H1 (cell line): ENCODE measurements around the gene SDC4. TPM values are rescaled to one million over a fixed set of nuclear protein-coding genes. Genes with fewer than 3 reads are reported as not detected.

Source experiments
- BACH1 ChIP-seq: IDR thresholded peaks from 2 replicates; pipeline ENCODE4 v1.6.1; 2012; ENCODE audit warnings: low read length, improper control_type of control experiment
- CHD1 ChIP-seq: IDR thresholded peaks from 2 replicates; pipeline ENCODE4 v1.6.1; 2012; ENCODE audit warnings: low read depth, low read length, improper control_type of control experiment
- CHD2 ChIP-seq: IDR thresholded peaks from 2 replicates; pipeline ENCODE4 v1.6.1; 2012; ENCODE audit warnings: low read length, improper control_type of control experiment
- CREB1 ChIP-seq: IDR thresholded peaks from 2 replicates; pipeline ENCODE4 v1.6.1; 2012; ENCODE audit warnings: inconsistent platforms
- GABPA ChIP-seq: IDR thresholded peaks from 2 replicates; pipeline ENCODE4 v1.6.1; 2011; ENCODE audit warnings: mild to moderate bottlenecking, low read length, moderate library complexity, borderline replicate concordance; ENCODE audit not compliant: insufficient read depth
- JUN ChIP-seq: IDR thresholded peaks from 2 replicates; pipeline ENCODE4 v1.6.1; 2011; ENCODE audit warnings: low read depth, mild to moderate bottlenecking, improper control_type of control experiment, low read length
- MAFK ChIP-seq: IDR thresholded peaks from 2 replicates; pipeline ENCODE4 v1.6.1; 2012; ENCODE audit warnings: low read depth, mild to moderate bottlenecking, improper control_type of control experiment, low read length
- polyA plus RNA-seq, 7 experiments: library from polyadenylated mRNA; depleted of rRNA in 3 of 7; stranded (reverse) in 5 of 7; unstranded in 2 of 7; fragments of >200 nt in 5 of 7; fragments of 200-250 nt in 2 of 7; gene quantifications; 1 replicate in 5 of 7; 2 replicates in 1 of 7; 4 replicates in 1 of 7; pipeline versions ENCODE4 v1.2.1 to v1.2.3, GENCODE V29; 2011 to 2013; ENCODE audit warnings: missing spikeins in 2 of 7, mixed read lengths in 2 of 7
- total RNA-seq: library from RNA; stranded (reverse); fragmentation: NEBNext Ultra II Directional; extraction: Animal tissue kit (Norgen Biotek cat#: 25700); gene quantifications from 2 replicates; pipeline ENCODE4 v1.2.1, GENCODE V29; 2021
- TF ChIP-seq, protein P1 (sequence below): fragments of 300-600 bp; sonication (generic); IDR thresholded peaks from 2 replicates; pipeline ENCODE4 v1.7.1; 2012; ENCODE audit warnings: low read length, moderate library complexity, mild to moderate bottlenecking, inconsistent platforms; ENCODE audit not compliant: insufficient replicate concordance
- TF ChIP-seq, protein P2 (sequence below): IDR thresholded peaks from 2 replicates; pipeline ENCODE4 v1.6.1; 2012; ENCODE audit warnings: inconsistent platforms

Gene SDC4
- total and polyA plus RNA-seq, 2 of the 8 experiments (the other 6 are each of a cell fraction or from before 2014, with no cell fraction given), result 34.6 to 60.2 TPM

DNA sequence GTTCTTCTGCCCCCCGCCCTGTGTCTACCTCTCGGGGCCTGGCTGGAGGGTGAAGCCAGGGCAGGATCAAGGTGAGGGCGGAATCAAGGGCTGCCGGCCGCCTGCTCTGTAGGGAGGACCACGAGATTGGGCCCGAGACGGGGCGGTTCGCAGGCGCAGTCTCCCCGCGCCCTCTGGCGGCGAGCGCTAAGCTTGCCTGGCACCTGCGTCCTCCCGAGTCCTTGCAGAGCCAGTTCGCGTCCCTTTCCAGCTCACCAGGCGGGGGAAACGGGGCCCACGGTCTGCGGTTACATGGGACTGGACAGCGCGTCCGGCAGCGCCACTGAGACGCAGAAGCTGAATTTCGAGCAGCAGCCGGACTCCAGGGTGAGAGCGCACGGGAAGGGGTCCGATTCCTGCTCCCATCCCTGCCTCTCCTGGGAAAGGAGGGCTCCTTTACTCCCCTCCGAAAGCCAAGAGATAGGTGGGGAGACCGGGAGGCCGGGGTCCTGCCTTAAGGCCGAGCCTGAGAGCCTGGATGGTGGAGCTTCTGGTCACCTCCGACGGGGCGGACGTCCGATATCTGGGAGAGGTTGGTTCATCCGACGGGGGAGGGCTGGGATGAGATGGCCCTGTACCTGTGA lies 36.5 kb downstream of the SDC4 start (continued):
- TF ChIP-seq, protein P1, sequence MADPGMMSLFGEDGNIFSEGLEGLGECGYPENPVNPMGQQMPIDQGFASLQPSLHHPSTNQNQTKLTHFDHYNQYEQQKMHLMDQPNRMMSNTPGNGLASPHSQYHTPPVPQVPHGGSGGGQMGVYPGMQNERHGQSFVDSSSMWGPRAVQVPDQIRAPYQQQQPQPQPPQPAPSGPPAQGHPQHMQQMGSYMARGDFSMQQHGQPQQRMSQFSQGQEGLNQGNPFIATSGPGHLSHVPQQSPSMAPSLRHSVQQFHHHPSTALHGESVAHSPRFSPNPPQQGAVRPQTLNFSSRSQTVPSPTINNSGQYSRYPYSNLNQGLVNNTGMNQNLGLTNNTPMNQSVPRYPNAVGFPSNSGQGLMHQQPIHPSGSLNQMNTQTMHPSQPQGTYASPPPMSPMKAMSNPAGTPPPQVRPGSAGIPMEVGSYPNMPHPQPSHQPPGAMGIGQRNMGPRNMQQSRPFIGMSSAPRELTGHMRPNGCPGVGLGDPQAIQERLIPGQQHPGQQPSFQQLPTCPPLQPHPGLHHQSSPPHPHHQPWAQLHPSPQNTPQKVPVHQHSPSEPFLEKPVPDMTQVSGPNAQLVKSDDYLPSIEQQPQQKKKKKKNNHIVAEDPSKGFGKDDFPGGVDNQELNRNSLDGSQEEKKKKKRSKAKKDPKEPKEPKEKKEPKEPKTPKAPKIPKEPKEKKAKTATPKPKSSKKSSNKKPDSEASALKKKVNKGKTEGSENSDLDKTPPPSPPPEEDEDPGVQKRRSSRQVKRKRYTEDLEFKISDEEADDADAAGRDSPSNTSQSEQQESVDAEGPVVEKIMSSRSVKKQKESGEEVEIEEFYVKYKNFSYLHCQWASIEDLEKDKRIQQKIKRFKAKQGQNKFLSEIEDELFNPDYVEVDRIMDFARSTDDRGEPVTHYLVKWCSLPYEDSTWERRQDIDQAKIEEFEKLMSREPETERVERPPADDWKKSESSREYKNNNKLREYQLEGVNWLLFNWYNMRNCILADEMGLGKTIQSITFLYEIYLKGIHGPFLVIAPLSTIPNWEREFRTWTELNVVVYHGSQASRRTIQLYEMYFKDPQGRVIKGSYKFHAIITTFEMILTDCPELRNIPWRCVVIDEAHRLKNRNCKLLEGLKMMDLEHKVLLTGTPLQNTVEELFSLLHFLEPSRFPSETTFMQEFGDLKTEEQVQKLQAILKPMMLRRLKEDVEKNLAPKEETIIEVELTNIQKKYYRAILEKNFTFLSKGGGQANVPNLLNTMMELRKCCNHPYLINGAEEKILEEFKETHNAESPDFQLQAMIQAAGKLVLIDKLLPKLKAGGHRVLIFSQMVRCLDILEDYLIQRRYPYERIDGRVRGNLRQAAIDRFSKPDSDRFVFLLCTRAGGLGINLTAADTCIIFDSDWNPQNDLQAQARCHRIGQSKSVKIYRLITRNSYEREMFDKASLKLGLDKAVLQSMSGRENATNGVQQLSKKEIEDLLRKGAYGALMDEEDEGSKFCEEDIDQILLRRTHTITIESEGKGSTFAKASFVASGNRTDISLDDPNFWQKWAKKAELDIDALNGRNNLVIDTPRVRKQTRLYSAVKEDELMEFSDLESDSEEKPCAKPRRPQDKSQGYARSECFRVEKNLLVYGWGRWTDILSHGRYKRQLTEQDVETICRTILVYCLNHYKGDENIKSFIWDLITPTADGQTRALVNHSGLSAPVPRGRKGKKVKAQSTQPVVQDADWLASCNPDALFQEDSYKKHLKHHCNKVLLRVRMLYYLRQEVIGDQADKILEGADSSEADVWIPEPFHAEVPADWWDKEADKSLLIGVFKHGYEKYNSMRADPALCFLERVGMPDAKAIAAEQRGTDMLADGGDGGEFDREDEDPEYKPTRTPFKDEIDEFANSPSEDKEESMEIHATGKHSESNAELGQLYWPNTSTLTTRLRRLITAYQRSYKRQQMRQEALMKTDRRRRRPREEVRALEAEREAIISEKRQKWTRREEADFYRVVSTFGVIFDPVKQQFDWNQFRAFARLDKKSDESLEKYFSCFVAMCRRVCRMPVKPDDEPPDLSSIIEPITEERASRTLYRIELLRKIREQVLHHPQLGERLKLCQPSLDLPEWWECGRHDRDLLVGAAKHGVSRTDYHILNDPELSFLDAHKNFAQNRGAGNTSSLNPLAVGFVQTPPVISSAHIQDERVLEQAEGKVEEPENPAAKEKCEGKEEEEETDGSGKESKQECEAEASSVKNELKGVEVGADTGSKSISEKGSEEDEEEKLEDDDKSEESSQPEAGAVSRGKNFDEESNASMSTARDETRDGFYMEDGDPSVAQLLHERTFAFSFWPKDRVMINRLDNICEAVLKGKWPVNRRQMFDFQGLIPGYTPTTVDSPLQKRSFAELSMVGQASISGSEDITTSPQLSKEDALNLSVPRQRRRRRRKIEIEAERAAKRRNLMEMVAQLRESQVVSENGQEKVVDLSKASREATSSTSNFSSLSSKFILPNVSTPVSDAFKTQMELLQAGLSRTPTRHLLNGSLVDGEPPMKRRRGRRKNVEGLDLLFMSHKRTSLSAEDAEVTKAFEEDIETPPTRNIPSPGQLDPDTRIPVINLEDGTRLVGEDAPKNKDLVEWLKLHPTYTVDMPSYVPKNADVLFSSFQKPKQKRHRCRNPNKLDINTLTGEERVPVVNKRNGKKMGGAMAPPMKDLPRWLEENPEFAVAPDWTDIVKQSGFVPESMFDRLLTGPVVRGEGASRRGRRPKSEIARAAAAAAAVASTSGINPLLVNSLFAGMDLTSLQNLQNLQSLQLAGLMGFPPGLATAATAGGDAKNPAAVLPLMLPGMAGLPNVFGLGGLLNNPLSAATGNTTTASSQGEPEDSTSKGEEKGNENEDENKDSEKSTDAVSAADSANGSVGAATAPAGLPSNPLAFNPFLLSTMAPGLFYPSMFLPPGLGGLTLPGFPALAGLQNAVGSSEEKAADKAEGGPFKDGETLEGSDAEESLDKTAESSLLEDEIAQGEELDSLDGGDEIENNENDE, result no peak
- TF ChIP-seq GABPA (peak; percentile 53; the same call in 1 of the 2 replicates), MAFK (no peak), BACH1 (no peak), CHD2 (no peak), CREB1 (no peak), CHD1 (no peak), JUN (no peak)
- TF ChIP-seq, protein P2, sequence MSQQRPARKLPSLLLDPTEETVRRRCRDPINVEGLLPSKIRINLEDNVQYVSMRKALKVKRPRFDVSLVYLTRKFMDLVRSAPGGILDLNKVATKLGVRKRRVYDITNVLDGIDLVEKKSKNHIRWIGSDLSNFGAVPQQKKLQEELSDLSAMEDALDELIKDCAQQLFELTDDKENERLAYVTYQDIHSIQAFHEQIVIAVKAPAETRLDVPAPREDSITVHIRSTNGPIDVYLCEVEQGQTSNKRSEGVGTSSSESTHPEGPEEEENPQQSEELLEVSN, result peak; percentile 72
- TF ChIP-seq, all 59 proteins: peak for 11
